Measurements from ENCODE around the gene SMYD3. TPM values are rescaled to one million over a fixed set of nuclear protein-coding genes. Genes with fewer than 3 reads are reported as not detected.

The SMYD3 gene
- total RNA-seq, 1 donor: 45.5 TPM

GRCh38 chr1:246398126-246398813 is 108.8 kb downstream of the SMYD3 start:
- no peak for DNase-seq (ENCODE audit: low read depth)
- no peak for TF ChIP-seq CTCF (IDR thresholded peaks at IDR 0.05; ENCODE audit: insufficient read depth, low read length)
- no peak overlapping the region for H3K4me3 ChIP-seq (ENCODE audit: low read depth, low read length)

- no peak for TF ChIP-seq CTCF (IDR thresholded peaks at IDR 0.05; ENCODE audit: insufficient read depth, low read length)
Measured at GRCh38 chr1:246397046-246397445, 110.0 kb downstream of the SMYD3 start.

GRCh38 chr1:246396322-246396721 is 110.8 kb downstream of the SMYD3 start:
- DNase-seq (ENCODE audit: low read depth): no peak
- TF ChIP-seq CTCF (IDR thresholded peaks at IDR 0.05; ENCODE audit: insufficient read depth, low read length): no peak
- H3K4me3 ChIP-seq (ENCODE audit: low read depth, low read length): no peak overlapping the region

More at GRCh38 chr1:246397046-246397445, 110.0 kb downstream of the SMYD3 start:
- DNase-seq (ENCODE audit: low read depth): no peak
- no peak overlapping the region for H3K4me3 ChIP-seq (ENCODE audit: low read depth, low read length)

- H3K4me3 ChIP-seq (ENCODE audit: low read depth, low read length): no peak overlapping the region
- no peak for TF ChIP-seq CTCF (IDR thresholded peaks at IDR 0.05; ENCODE audit: insufficient read depth, low read length)
- no peak for DNase-seq (ENCODE audit: low read depth)
Measured at GRCh38 chr1:246394121-246394520, 113.0 kb downstream of the SMYD3 start.

GRCh38 chr1:246390855-246391254 is 116.2 kb downstream of the SMYD3 start:
- no peak for DNase-seq (ENCODE audit: low read depth)
- H3K4me3 ChIP-seq (ENCODE audit: low read depth, low read length): no peak overlapping the region
- no peak for TF ChIP-seq CTCF (IDR thresholded peaks at IDR 0.05; ENCODE audit: insufficient read depth, low read length)

- no peak for TF ChIP-seq CTCF (IDR thresholded peaks at IDR 0.05; ENCODE audit: insufficient read depth, low read length)
- DNase-seq (ENCODE audit: low read depth): no peak
- H3K4me3 ChIP-seq (ENCODE audit: low read depth, low read length): no peak overlapping the region
Measured at GRCh38 chr1:246384616-246385015, 122.5 kb downstream of the SMYD3 start.

GRCh38 chr1:246383791-246384190 is 123.3 kb downstream of the SMYD3 start:
- DNase-seq (ENCODE audit: low read depth): no peak

More at GRCh38 chr1:246383791-246384190, 123.3 kb downstream of the SMYD3 start:
- H3K4me3 ChIP-seq (ENCODE audit: low read depth, low read length): no peak overlapping the region
- no peak for TF ChIP-seq CTCF (IDR thresholded peaks at IDR 0.05; ENCODE audit: insufficient read depth, low read length)

All from fibroblast of the aortic adventitia (primary cell).